ENCODE measurements around the gene GPX3.

The GPX3 gene

GRCh38 chr5:151077967-151078366 lies 57.6 kb downstream of the GPX3 start:
- no peak for DNase-seq (ENCODE audit: low read depth in 2 of 2)
